ENCODE measurements around the gene CDKN2B.

The CDKN2B gene

GRCh38 chr9:21993893-21994555 lies 15.1 kb downstream of the CDKN2B start, which contains the start of gene CDKN2A:
Gene CDKN2A (minus strand): TSS chr9:21994392.
- no peak for DNase-seq

- DNase-seq: no peak
Measured at GRCh38 chr9:21993007-21993406, 16.1 kb downstream of the CDKN2B start.

- DNase-seq: no peak
Measured at GRCh38 chr9:21991072-21991959, 17.8 kb downstream of the CDKN2B start.

GRCh38 chr9:21989440-21990189 lies 19.5 kb downstream of the CDKN2B start:
- no peak for DNase-seq

- DNase-seq: no peak
Measured at GRCh38 chr9:21988056-21988990, 20.8 kb downstream of the CDKN2B start.

GRCh38 chr9:21985964-21986667 lies 23.0 kb downstream of the CDKN2B start:
- no peak for DNase-seq

GRCh38 chr9:21984101-21984500 lies 25.0 kb downstream of the CDKN2B start:
- no peak for DNase-seq

- DNase-seq: no peak
Measured at GRCh38 chr9:21983561-21983935, 25.6 kb downstream of the CDKN2B start.

- DNase-seq: no peak
Measured at GRCh38 chr9:21982861-21983560, 26.1 kb downstream of the CDKN2B start.

GRCh38 chr9:21982391-21982790 lies 26.7 kb downstream of the CDKN2B start:
- no peak for DNase-seq

GRCh38 chr9:21976334-21976875 lies 32.7 kb downstream of the CDKN2B start:
- no peak for DNase-seq

- DNase-seq: no peak
Measured at GRCh38 chr9:21974722-21975409, 34.2 kb downstream of the CDKN2B start.

GRCh38 chr9:21974343-21974721 lies 34.8 kb downstream of the CDKN2B start:
- DNase-seq: no peak

GRCh38 chr9:21972361-21972760 lies 36.7 kb downstream of the CDKN2B start:
- DNase-seq: no peak

- DNase-seq: no peak
Measured at GRCh38 chr9:21970800-21971640, 38.1 kb downstream of the CDKN2B start.

GRCh38 chr9:21969951-21970799 lies 38.9 kb downstream of the CDKN2B start:
- DNase-seq: no peak

GRCh38 chr9:21969011-21969940 lies 39.8 kb downstream of the CDKN2B start:
- DNase-seq: no peak

Measured in right hindlimb (tissue), 1 donor.